GM18520 (cell line): ENCODE measurements around the gene PPA2.
A peak's percentile ranks its signal among the peaks of the same experiment; 100 is the strongest.
"Not testable (repeated sequence)": the region's sequence is repeated elsewhere in the genome, so short reads cannot be mapped to it uniquely, and the experiment has no call there.

Source experiments
- ATAC-seq: cut with Tn5 transposase; IDR thresholded peaks from one replicate; pipeline ENCODE4 v1.9.1; 2021; ENCODE audit not compliant: unreplicated experiment

Gene PPA2

GRCh38 chr4:105460306-105460705 is 13.6 kb downstream of the PPA2 start:
- no peak for ATAC-seq

- ATAC-seq, result not testable (repeated sequence)
Observed at GRCh38 chr4:105458541-105458940, 15.3 kb downstream of the PPA2 start.

- ATAC-seq, result no peak
Observed at GRCh38 chr4:105458001-105458400, 15.9 kb downstream of the PPA2 start.

- no peak for ATAC-seq
Observed at GRCh38 chr4:105455998-105456397, 17.9 kb downstream of the PPA2 start.

GRCh38 chr4:105455182-105455581 is 18.7 kb downstream of the PPA2 start:
- ATAC-seq, result no peak

- ATAC-seq, result peak; percentile 95
Observed at GRCh38 chr4:105453550-105454205, 20.2 kb downstream of the PPA2 start.

GRCh38 chr4:105451346-105451745 is 22.5 kb downstream of the PPA2 start:
- no peak for ATAC-seq

- ATAC-seq, result no peak
Observed at GRCh38 chr4:105440890-105441289, 33.0 kb downstream of the PPA2 start.

GRCh38 chr4:105437637-105438036 is 36.2 kb downstream of the PPA2 start:
- ATAC-seq, result no peak

GRCh38 chr4:105436414-105436813 is 37.4 kb downstream of the PPA2 start:
- ATAC-seq, result no peak

GRCh38 chr4:105434940-105435339 is 38.9 kb downstream of the PPA2 start:
- no peak for ATAC-seq

- no peak for ATAC-seq
Observed at GRCh38 chr4:105433421-105433820, 40.4 kb downstream of the PPA2 start.

- no peak for ATAC-seq
Observed at GRCh38 chr4:105432438-105432837, 41.4 kb downstream of the PPA2 start.

- no peak for ATAC-seq
Observed at GRCh38 chr4:105430811-105431210, 43.1 kb downstream of the PPA2 start.

GRCh38 chr4:105426187-105426897 is 47.5 kb downstream of the PPA2 start:
- ATAC-seq, result no peak

- no peak for ATAC-seq
Observed at GRCh38 chr4:105422207-105422920, 51.5 kb downstream of the PPA2 start.

- no peak for ATAC-seq
Observed at GRCh38 chr4:105417624-105418023, 56.2 kb downstream of the PPA2 start.

GRCh38 chr4:105415281-105415744 is 58.5 kb downstream of the PPA2 start:
- no peak for ATAC-seq

GRCh38 chr4:105414316-105414715 is 59.5 kb downstream of the PPA2 start:
- no peak for ATAC-seq

GRCh38 chr4:105409135-105409534 is 64.7 kb downstream of the PPA2 start:
- not testable (repeated sequence) for ATAC-seq

- ATAC-seq, result no peak
Observed at GRCh38 chr4:105400901-105401677, 72.8 kb downstream of the PPA2 start.
